Mesothelial cell of epicardium (in vitro differentiated cells): ENCODE measurements around the gene CCDC27. TPM values are rescaled to one million over a fixed set of nuclear protein-coding genes. Genes with fewer than 3 reads are reported as not detected.

Source experiments
- DNase-seq, 2 experiments: peaks; one replicate each; pipeline ENCODE4 v3.0.0; 2021; ENCODE audit warnings: low spot score in 2 of 2; ENCODE audit not compliant: unreplicated experiment in 2 of 2
- H3K27ac Mint-ChIP-seq: 2 replicates; pipeline ENCODE4 v1.8.0; 2021; ENCODE audit warnings: mixed read lengths
- H3K27me3 Mint-ChIP-seq: 2 replicates; pipeline ENCODE4 v1.8.0; 2021; ENCODE audit warnings: low read depth, mixed read lengths
- H3K36me3 Mint-ChIP-seq: 2 replicates; pipeline ENCODE4 v1.8.0; 2021; ENCODE audit warnings: mixed read lengths
- H3K4me1 Mint-ChIP-seq: 2 replicates; pipeline ENCODE4 v1.8.0; 2021; ENCODE audit warnings: mixed read lengths
- H3K4me3 Mint-ChIP-seq: 2 replicates; pipeline ENCODE4 v1.8.0; 2021; ENCODE audit warnings: mild to moderate bottlenecking, moderate library complexity, mixed read lengths
- H3K9me3 Mint-ChIP-seq: 2 replicates; pipeline ENCODE4 v1.8.0; 2021; ENCODE audit warnings: mixed read lengths
- total RNA-seq: library from RNA; stranded (reverse); gene quantifications from 3 replicates; pipeline ENCODE4 v1.2.1, GENCODE V29; 2021
- TF ChIP-seq, protein P1 (sequence below): fragments of 200-600 bp; sonication (generic); IDR thresholded peaks from one replicate; pipeline ENCODE4 v1.5.0; 2021; ENCODE audit warnings: antibody characterized with exemption; ENCODE audit not compliant: unreplicated experiment

Gene CCDC27
- total RNA-seq, 1 donor from 2014 or later = not detected

DNA sequence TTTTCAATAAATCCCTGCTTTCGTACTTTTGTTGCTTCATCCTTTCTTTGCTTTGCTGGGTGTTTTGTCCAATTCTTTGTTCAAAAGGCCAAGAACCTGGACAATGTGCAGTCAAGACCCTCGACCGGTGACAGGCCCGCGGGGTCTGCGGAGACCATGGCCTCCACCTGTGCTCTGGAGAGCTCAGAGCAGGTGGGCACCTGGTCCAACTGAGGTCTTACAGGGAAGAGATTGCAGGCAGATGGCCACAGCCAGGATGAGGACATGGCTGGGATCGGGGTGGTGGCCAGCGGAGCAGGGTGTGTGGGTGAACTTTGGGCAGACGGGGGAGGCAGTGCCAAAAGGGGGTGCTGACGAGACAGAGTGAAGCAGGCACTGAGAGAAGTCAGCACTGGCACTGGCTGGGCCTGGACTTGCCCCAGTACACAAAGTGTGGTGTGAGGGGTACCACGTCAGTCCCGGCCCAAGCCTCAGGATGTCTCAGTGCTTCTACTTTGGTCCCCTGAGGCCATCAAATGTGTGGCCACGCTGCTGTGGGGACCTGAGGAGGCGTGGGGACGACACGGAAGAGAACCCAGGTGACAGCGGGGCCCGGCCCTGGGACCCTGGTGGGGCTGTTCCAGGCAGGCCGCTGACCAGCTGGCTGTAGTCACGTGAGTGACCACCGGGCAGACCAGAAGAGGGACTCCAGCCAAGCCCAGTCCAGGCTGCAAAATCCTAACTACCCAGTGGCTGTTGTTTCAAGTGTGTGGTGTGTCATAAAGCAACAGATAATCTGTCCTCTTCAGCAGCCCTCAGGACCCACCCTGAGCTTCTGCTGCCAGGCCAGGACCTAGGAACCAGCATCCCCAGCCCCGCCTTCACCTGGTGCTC, 10.4 kb upstream of the CCDC27 start:
- no peak overlapping the region for H3K27ac Mint-ChIP-seq
- H3K27me3 Mint-ChIP-seq = no peaks in the 10 kb centered on the region
- H3K4me1 Mint-ChIP-seq = peaks cover 22% of the 10 kb centered on the region
- no peak overlapping the region for H3K4me3 Mint-ChIP-seq
- H3K9me3 Mint-ChIP-seq = no peaks in the 10 kb centered on the region
- H3K36me3 Mint-ChIP-seq = peaks cover 11% of the 10 kb centered on the region
- TF ChIP-seq, protein P1, sequence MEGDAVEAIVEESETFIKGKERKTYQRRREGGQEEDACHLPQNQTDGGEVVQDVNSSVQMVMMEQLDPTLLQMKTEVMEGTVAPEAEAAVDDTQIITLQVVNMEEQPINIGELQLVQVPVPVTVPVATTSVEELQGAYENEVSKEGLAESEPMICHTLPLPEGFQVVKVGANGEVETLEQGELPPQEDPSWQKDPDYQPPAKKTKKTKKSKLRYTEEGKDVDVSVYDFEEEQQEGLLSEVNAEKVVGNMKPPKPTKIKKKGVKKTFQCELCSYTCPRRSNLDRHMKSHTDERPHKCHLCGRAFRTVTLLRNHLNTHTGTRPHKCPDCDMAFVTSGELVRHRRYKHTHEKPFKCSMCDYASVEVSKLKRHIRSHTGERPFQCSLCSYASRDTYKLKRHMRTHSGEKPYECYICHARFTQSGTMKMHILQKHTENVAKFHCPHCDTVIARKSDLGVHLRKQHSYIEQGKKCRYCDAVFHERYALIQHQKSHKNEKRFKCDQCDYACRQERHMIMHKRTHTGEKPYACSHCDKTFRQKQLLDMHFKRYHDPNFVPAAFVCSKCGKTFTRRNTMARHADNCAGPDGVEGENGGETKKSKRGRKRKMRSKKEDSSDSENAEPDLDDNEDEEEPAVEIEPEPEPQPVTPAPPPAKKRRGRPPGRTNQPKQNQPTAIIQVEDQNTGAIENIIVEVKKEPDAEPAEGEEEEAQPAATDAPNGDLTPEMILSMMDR = no peak
- no peak for DNase-seq

DNA sequence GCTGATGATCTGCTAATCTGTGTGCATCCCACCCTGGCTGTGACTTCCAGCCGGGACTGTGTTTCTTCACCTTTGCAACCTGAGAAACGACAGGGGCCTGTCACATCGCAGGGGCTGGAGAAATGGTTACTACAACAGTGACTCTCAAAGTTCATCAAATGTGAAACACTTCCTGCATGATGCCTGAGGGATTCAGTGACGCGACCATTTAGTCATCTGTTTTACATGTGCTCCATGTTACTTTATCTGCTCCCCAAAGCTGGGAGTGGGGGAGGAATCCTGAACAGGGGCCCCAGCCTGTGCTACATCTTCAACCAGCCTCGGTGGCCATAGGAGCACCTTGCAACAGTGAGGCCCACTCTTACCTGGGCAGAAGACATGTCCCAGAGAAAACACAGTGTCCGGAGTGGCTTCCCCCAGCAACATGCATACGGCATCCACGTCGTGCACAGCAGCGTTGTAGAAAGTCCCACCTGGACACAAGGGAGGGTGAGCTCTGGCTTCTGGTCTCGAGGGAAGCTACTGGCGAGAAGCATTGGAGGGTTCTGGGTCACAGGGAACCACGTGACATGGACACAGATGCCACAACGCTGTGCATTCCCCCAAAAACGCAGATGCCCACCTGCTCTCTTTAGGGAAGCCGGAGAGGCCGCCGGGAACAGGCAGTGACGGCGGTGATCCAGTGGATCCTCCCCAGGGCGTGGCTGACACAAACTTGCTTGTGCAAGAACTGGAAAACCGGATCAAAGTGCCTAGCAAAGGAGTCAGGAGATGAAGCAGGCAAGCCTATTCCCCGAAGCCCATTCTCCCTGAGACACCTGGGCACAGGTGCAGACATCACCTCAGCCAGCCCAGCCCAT, 9.6 kb upstream of the CCDC27 start:
- no peaks in the 10 kb centered on the region for H3K9me3 Mint-ChIP-seq
- peaks cover 7% of the 10 kb centered on the region for H3K36me3 Mint-ChIP-seq
- no peak overlapping the region for H3K4me3 Mint-ChIP-seq
- TF ChIP-seq, protein P1 = no peak
- no peak overlapping the region for H3K27ac Mint-ChIP-seq
- no peaks in the 10 kb centered on the region for H3K27me3 Mint-ChIP-seq
- DNase-seq = no peak
- H3K4me1 Mint-ChIP-seq = peaks cover 23% of the 10 kb centered on the region

DNA sequence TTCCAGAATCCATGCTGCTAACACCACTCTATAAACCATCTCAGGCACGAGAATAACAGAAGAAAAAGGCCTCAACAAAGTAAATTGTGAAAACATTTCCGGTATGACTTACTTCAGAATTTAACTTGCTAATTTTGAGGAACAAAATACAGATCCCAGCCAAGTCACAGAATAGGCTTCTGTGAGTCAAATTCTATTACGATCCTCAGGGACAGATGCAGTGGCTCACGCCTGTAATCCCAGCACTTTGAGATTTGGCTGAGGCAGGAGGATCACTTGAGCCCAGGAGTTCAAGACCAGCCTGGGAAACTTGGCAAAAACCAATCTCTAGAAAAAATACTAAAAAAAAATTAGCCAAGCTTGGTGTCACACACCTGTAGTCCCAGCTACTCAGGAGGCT, 8.8 kb upstream of the CCDC27 start:
- H3K27ac Mint-ChIP-seq = no peak overlapping the region
- TF ChIP-seq, protein P1 = no peak
- no peaks in the 10 kb centered on the region for H3K27me3 Mint-ChIP-seq
- peaks cover 7% of the 10 kb centered on the region for H3K36me3 Mint-ChIP-seq
- peaks cover 28% of the 10 kb centered on the region for H3K4me1 Mint-ChIP-seq
- H3K4me3 Mint-ChIP-seq = no peak overlapping the region
- no peak for DNase-seq
- H3K9me3 Mint-ChIP-seq = no peaks in the 10 kb centered on the region

DNA sequence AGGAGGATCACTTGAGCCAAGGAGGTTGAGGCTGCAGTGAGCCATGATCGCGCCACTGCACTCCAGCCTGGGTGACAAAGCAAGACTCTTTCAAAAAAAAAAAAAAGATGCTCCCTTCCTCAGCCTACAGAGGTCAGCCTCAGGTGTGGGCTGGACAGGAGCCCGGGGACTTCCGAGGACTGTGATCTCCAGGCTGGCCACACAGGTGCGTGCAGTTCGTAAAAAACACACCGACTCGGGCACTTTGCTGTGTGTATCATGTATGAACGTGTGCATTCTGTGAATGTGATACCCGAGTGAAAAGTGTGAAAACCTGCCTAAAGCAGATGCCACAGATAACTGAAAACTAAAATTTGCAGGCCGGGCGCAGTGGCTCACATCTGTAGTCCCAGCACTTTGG, 8.4 kb upstream of the CCDC27 start:
- Mint-ChIP-seq H3K9me3 (no peaks in the 10 kb centered on the region), H3K27ac (no peak overlapping the region), H3K36me3 (peaks cover 7% of the 10 kb centered on the region), H3K4me1 (peaks cover 28% of the 10 kb centered on the region), H3K4me3 (no peak overlapping the region), H3K27me3 (no peaks in the 10 kb centered on the region)
- DNase-seq = no peak
- TF ChIP-seq, protein P1 = no peak

DNA sequence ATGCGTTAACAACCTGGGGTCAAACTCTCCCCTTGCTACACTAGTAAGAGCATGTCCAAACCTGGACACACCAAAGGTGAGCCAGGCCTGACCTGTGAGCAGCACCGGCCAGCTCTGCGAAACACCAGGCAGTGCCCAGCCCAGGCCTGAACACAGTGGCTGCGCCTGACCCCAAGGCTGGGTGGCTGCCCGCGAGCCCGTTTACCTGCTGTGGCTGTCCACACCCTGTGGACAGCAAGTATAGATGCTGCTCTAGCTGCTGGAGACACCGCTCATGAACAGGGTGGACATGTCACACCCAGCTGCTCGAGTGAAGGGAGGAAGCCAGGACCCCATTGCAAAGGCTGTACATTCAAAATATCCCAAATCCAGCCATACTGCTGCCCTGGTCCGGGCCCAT, 7.6 kb upstream of the CCDC27 start:
- TF ChIP-seq, protein P1 = no peak
- Mint-ChIP-seq H3K27me3 (peaks cover 8% of the 10 kb centered on the region), H3K4me1 (peaks cover 28% of the 10 kb centered on the region), H3K9me3 (no peaks in the 10 kb centered on the region), H3K36me3 (peaks cover 7% of the 10 kb centered on the region), H3K4me3 (no peak overlapping the region), H3K27ac (no peak overlapping the region)
- no peak for DNase-seq
